Measurements from ENCODE around the gene CLN5. TPM values are rescaled to one million over a fixed set of nuclear protein-coding genes. Genes with fewer than 3 reads are reported as not detected.

Gene CLN5
- total RNA-seq, 4 donors from 2014 or later, result 28.8 to 47.3 (median 35.1) TPM

DNA sequence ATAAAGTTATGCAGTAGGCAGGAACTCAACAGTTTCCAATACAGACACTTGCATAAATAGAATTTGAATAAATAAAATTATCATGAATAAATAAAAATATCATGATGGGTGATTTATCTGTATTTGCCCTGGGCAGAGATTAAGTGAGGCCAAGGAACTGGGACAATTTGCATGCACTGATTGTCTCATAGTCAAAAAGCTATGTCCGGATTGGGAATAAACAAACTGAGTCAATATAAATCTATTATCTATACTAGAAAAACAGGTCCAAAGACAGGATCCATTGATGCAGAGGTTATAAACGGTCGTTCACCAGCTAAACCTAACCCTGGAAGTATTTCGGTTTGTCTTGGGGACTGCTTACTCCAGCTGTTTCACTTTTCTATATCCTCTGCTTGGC lies 61.3 kb downstream of the CLN5 start:
- Histone ChIP-seq H3K36me3 (peaks cover 0 to 91% (median 7%) of the 10 kb centered on the region in 3 donors), H3K27me3 (no peaks in the 10 kb centered on the region), H3K9me3 (no peaks in the 10 kb centered on the region), H3K4me1 (peaks cover 0 to 7% (median 0%) of the 10 kb centered on the region in 4 donors), H3K4me3 (no peak overlapping the region), H3K27ac (no peak overlapping the region)
- 82 to 83% methylated on average over 4 of the region's 4 CpGs for WGBS, 2 donors
- TF ChIP-seq EP300 (IDR thresholded peaks at IDR 0.05) (no peak), POLR2A (IDR thresholded peaks at IDR 0.05) (no peak)
- TF ChIP-seq, protein P1, sequence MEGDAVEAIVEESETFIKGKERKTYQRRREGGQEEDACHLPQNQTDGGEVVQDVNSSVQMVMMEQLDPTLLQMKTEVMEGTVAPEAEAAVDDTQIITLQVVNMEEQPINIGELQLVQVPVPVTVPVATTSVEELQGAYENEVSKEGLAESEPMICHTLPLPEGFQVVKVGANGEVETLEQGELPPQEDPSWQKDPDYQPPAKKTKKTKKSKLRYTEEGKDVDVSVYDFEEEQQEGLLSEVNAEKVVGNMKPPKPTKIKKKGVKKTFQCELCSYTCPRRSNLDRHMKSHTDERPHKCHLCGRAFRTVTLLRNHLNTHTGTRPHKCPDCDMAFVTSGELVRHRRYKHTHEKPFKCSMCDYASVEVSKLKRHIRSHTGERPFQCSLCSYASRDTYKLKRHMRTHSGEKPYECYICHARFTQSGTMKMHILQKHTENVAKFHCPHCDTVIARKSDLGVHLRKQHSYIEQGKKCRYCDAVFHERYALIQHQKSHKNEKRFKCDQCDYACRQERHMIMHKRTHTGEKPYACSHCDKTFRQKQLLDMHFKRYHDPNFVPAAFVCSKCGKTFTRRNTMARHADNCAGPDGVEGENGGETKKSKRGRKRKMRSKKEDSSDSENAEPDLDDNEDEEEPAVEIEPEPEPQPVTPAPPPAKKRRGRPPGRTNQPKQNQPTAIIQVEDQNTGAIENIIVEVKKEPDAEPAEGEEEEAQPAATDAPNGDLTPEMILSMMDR (IDR thresholded peaks at IDR 0.05), result no peak
- no peak for DNase-seq (ENCODE audit: low spot score in 2 of 2)

Other genes starting within 250 kb of the CLN5 start
- 100 to 1,000 TPM; 126 to 217 (median 159) TPM for gene KCTD12, start 105.7 kb upstream of the CLN5 start, total RNA-seq
- gene ACOD1, start 43.6 kb upstream of the CLN5 start, total RNA-seq, result not detected
- 100 to 1,000 TPM; 156 to 223 (median 175) TPM for gene FBXL3, start 35.1 kb downstream of the CLN5 start, total RNA-seq

Measured in tibial nerve (tissue), 4 donors.